NCI-H2081 (cell line): ENCODE measurements around the gene S100A5.
A peak's percentile ranks its signal among the peaks of the same experiment; 100 is the strongest.

Source experiments
- DNase-seq, 2 experiments: peaks; one replicate each; lab custom pipeline; 2025; lab: John Stamatoyannopoulos, UW

The S100A5 gene

DNA sequence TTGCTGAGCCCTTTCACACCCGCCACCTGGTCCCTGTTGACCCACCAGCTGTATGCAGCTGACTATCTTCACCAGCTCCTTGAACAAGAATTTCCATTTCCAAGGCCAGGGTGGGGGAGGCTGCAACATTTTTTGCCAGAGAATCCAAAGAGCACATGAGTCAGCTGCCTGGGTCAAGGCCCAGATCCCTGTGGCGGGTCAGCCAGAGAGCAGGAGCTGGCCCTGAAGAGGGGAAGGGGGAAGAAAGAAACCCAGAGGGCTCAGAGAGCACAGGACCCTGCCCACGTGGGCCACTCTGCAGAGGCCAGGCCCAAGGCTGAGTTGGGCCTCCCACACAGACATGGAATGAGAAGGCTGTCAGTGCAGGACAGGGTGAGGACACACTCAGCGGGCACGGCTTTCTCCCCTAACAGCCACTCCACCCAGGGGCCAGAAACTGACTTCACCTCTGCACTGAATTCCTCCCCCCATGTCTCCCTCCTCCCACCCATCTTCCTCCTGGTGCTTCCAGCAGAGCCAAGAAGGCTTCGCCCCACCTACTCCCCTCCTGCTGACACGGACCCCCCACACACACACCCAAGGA, 33.8 kb downstream of the S100A5 start:
- DNase-seq, result no peak

DNA sequence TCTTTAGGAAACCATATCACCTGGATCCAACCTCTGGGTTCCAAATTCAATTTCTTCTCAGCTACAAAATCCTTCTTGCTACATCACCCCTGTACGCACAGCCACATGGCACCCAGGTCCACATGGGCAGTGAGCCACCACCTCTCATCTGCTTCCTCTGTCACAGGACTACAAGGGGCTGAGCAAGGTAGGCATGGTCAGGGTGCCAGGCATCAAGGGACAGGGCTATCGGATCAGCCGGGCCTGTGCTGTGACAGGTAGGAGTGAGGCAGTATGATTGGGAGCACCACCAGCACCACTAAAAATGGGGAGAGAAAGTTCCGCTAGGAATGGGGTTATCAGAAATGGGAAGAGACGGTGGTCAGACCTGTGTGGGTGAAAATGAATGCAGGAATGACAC, 34.3 kb downstream of the S100A5 start:
- DNase-seq, result no peak

DNA sequence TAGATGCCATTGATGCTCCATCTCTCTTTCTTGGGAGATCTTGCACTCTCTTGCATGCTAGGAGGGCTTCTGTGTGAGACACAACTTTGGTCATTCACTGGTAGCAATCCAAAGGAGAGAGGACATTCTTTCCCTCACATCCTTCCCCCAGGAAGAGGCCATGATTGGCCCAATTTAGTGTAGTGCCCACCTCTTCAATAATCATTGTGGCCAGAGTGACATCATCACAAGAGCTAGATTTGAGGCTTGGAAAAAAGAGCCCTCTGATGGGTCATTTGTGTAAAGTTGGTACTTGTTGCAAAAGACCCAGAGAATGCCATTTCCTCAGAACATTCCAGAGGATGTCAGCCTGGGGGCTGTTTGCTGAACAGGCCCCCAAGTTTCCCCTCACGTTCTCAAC, 35.2 kb downstream of the S100A5 start:
- no peak for DNase-seq

DNA sequence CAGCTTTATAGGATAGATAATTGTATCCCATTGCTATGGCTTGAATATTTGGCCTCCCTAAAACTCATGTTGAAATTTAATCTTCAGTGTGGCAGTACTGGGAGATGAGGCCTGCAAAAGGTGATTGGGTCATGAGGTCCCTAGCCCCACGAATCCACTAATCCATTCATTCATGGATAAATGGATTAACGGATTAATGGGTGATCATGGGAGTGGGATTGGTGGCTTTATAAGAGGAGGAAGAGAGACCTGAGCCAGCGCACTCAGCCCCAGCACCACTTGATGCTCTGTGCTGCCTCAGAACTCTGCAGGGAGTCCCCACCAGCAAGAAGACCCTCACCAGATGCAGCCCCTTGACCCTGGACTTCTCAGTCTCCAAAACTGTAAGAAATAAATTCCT, 37.0 kb downstream of the S100A5 start:
- no peak for DNase-seq

DNA sequence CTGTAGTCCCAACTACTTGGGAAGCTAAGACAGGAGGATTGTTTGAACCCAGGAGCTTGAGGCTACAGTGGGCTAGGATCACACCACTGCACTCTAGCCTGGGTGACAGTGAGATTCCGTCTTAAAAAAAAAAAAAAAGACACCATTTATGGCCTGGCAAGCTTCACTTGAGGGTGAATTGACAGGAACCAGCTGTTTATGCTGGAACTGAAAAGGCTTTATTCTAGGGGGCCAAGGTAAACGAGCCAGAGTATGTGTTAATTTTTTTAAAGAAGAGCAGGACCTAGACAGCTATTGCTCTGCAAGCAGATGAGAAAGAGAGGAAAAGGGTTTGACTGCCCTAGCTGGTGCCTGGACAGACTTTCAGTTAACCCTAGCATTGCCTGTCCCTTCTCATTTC, 42.0 kb downstream of the S100A5 start:
- no peak for DNase-seq

DNA sequence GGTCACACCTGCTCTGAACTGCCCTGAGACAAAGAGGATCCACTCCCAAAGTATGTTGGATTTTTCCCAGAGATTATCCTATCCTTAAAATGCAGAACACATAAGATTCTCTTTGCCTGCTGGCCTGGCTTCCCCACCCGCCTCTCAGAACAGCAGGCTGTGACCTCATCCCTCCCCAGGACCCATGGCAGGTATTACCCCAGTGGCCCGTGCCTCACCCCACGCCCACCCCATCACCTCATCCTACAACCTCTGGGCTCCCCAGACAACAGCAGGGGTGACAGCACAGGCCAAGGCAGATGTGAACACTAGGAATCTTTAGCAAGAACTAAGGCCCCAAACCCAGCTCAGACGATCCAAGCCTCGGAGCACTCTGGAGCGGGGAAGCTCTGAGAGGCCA, 45.2 kb downstream of the S100A5 start:
- DNase-seq, result no peak

DNA sequence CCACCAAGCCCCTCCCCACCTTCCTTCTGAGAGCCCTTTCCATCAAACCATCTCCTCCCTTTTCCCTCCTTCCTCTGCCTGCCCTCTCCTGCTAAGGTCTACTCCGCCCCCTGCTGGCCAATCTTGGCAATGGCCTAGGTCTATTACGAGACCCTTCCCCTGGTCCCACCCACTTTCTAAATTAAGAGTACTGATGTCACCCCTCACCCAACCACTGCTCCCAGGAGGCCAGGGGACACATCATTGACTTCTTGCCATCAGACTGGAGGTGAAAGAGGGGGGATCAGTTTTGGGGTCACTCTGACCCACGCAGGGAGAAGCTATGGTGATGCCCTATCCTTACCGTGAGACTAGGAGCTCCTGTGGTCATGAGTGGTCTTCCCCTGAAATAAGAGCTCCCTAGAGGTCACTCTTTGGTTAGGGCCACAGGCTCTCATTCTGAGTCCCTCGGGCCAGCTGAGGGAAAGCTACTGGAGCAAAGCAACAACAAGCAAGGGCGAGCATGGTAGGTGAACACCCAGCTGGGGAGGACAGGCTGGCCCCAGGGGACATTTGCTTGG, 45.7 kb downstream of the S100A5 start:
- DNase-seq, result peak; percentile 89 to 93

DNA sequence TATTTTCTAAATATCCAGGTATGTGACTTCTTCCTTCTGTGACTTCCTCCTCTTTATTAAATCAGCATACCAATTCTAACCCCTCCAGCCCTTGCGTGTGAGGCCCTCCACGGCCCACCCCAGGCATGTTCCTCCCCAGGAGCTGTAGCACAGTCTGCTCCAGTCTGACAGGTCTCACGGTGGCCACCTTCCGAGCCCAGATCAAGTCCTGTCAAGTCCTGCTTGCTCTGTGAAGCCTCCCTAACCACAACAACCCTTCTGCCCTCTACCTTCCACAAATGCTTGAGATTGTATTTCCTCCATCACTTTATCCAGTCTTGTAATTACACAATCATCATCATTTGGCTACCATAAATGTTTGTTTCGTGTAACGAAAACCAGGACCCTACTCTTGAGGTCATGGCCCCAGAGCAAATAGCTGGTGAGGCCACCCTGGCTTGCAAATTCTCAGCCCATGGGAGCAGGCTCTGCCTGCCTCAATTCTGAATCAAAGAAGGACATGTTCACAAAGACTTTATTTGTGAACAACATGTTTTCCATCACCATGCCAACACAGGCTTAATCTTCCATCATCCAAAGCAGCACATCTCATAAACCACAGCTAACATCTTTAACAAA, 47.3 kb downstream of the S100A5 start:
- peak; percentile 18 to 46 for DNase-seq

DNA sequence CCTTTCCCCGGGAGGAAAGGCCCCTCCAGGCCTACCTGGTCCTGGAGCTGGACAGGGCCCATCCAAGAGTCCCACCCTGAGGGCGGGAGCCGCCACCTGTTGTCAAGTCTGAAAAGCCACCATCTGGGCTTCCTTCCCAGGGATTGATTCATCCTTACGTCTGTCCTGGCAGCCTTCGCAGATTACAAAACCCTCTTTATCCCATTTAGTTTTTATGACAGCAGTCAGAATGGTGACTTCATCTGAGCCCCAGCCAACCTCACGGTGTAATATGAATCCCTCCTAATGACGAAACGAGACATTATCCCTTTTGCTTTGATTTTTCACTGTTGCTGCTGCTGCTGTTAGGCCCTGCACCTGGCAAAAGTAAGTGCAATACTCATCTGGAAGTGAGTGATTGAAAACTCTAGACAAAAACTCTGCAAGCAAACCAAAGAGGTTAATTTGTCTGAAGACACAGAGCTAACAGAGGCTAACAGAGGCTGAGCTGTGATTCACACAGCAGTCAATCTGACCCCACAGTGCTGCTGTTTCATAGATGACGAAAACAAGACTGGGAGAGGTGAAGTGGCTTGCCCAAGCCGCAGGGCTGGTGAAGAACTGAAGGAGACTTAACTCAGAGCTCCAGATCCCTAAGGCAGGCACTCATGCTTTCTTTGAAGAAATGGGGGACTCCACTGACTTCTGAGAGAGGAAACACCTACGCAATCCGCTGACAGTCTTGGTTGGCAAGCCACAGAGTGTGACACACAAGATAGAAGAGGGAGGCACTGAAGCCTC, 50.3 kb downstream of the S100A5 start:
- DNase-seq, result peak; percentile 84 to 93

DNA sequence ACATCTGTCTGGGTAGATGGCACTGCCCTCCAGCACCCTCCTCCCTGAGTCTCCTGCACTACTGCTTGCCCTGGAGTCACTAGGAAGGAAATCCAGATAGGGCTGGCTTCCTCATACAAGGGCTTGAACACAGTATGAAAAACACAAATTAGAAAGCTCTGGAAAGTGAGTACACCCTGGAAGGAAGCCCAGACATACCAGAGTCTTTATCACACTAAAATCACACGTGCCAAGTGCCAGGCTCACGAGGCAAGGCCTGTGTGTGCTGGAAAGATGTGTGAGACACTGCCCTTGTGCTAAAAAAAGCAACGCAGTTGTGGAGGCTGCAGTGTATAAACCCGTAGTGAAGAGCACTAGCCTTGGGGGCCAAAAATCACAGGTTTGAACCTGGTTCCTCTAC, 52.0 kb downstream of the S100A5 start:
- no peak for DNase-seq

DNA sequence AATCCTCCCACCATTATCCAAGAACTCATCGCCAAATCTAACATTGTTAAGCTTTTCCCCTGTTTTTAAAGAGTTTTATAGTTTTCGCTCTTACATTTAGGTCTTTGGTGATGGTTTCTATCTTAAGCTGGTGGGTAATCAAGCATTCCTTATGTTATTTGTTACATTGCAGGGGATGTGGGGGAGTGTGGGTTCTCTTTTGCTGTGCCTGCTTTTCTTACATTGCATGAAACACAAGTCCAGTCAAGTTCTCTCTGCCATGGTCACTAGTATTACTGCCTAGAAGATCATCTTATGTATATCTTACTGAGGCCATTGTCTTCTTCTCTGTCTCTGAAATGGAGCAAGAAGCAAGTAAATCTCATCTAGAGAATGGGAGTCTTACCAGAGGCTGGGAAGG, 53.0 kb downstream of the S100A5 start:
- no peak for DNase-seq
